Mesenchymal stem cell (in vitro differentiated cells and primary cell): Measurements from ENCODE around the gene SLC6A17.

Experiments used
- DNase-seq: peaks from one replicate; pipeline ENCODE4 v3.0.0-alpha.2; 2013
- H2AFZ ChIP-seq: one replicate; pipeline ENCODE4 v1.6.1; 2013; ENCODE audit warnings: low read depth, mild to moderate bottlenecking, control low read depth, inconsistent platforms, low read length, moderate library complexity
- H2AK5ac ChIP-seq: 2 replicates; pipeline ENCODE4 v1.6.1; 2013; ENCODE audit warnings: low read length, moderate library complexity, mild to moderate bottlenecking, inconsistent platforms; ENCODE audit not compliant: severe bottlenecking
- H2BK120ac ChIP-seq: one replicate; pipeline ENCODE4 v1.6.1; 2013; ENCODE audit warnings: low read depth, mild to moderate bottlenecking, inconsistent platforms, low read length, moderate library complexity
- H2BK12ac ChIP-seq, 2 experiments: one replicate each; pipeline ENCODE4 v1.6.1; 2013; ENCODE audit warnings: inconsistent platforms in 2 of 2, low read length in 2 of 2, mild to moderate bottlenecking in 2 of 2, moderate library complexity in 2 of 2, control low read depth in 1 of 2
- H2BK15ac ChIP-seq: one replicate; pipeline ENCODE4 v1.6.1; 2013; ENCODE audit warnings: mild to moderate bottlenecking, low read depth, inconsistent platforms; ENCODE audit not compliant: poor library complexity, severe bottlenecking
- H2BK5ac ChIP-seq: 2 replicates; pipeline ENCODE4 v1.6.1; 2013; ENCODE audit warnings: low read depth, mild to moderate bottlenecking, low read length, control low read depth, inconsistent platforms; ENCODE audit not compliant: poor library complexity, severe bottlenecking
- H3K14ac ChIP-seq, 2 experiments: one replicate each; pipeline ENCODE4 v1.6.1; 2013; ENCODE audit warnings: inconsistent platforms in 2 of 2, low read length in 2 of 2, control low read depth in 1 of 2, mild to moderate bottlenecking in 1 of 2, moderate library complexity in 1 of 2
- H3K18ac ChIP-seq, 2 experiments: one replicate each; pipeline ENCODE4 v1.6.1; 2013; ENCODE audit warnings: inconsistent platforms in 2 of 2, low read length in 2 of 2, control low read depth in 1 of 2, low read depth in 1 of 2, mild to moderate bottlenecking in 1 of 2
- H3K23ac ChIP-seq, 2 experiments: one replicate each; pipeline ENCODE4 v1.6.1; 2013; ENCODE audit warnings: inconsistent platforms in 2 of 2, low read length in 2 of 2, mild to moderate bottlenecking in 2 of 2, moderate library complexity in 2 of 2, control low read depth in 1 of 2
- H3K27ac ChIP-seq: 2 replicates; pipeline ENCODE4 v1.5.1; 2013; ENCODE audit warnings: mild to moderate bottlenecking, moderate library complexity, low read length, control low read depth, inconsistent platforms; ENCODE audit not compliant: poor library complexity, severe bottlenecking
- H3K27me3 ChIP-seq, 2 experiments: 2 replicates each; pipeline versions ENCODE4 v1.6.1 to v1.7.0; 2013; ENCODE audit warnings: low read length in 2 of 2, mild to moderate bottlenecking in 2 of 2, moderate library complexity in 2 of 2, control low read depth in 1 of 2, inconsistent platforms in 1 of 2; ENCODE audit not compliant: control insufficient read depth in 1 of 2, insufficient read depth in 1 of 2
- H3K36me3 ChIP-seq, 2 experiments: 2 replicates each; pipeline versions ENCODE4 v1.6.1 to v1.7.0; 2013; ENCODE audit warnings: low read length in 2 of 2, control low read depth in 1 of 2, inconsistent platforms in 1 of 2, low read depth in 1 of 2, mild to moderate bottlenecking in 1 of 2; ENCODE audit not compliant: insufficient read depth in 2 of 2, control insufficient read depth in 1 of 2
- H3K4ac ChIP-seq, 2 experiments: one replicate each; pipeline ENCODE4 v1.6.1; 2013; ENCODE audit warnings: inconsistent platforms in 2 of 2, low read length in 2 of 2, mild to moderate bottlenecking in 2 of 2, moderate library complexity in 2 of 2, control low read depth in 1 of 2, low read depth in 1 of 2
- H3K4me1 ChIP-seq: 2 replicates; pipeline ENCODE4 v1.6.1; 2013; ENCODE audit warnings: low read depth, low read length, control low read depth; ENCODE audit not compliant: control insufficient read depth, insufficient read depth
- H3K4me2 ChIP-seq: 2 replicates; pipeline ENCODE4 v1.6.1; 2013; ENCODE audit warnings: low read length, mild to moderate bottlenecking, inconsistent platforms; ENCODE audit not compliant: poor library complexity, severe bottlenecking
- H3K4me3 ChIP-seq, 2 experiments: 2 replicates each; pipeline versions ENCODE4 v1.5.1 to v1.7.0; 2013; ENCODE audit warnings: low read length in 2 of 2, mild to moderate bottlenecking in 2 of 2, control low read depth in 1 of 2, low read depth in 1 of 2; ENCODE audit not compliant: insufficient read depth in 1 of 2
- H3K79me1 ChIP-seq: replicated peaks from 2 replicates; pipeline ENCODE4 v1.6.1; 2013; ENCODE audit warnings: mild to moderate bottlenecking, control low read depth, low read length, inconsistent platforms; ENCODE audit not compliant: poor library complexity, severe bottlenecking
- H3K9ac ChIP-seq: 2 replicates; pipeline ENCODE4 v1.7.0; 2013; ENCODE audit warnings: mild to moderate bottlenecking, low read length, moderate library complexity
- H3K9me3 ChIP-seq: 2 replicates; pipeline ENCODE4 v1.7.0; 2013; ENCODE audit warnings: mild to moderate bottlenecking, low read length; ENCODE audit not compliant: control insufficient read depth
- H4K8ac ChIP-seq: one replicate; pipeline ENCODE4 v1.6.1; 2013; ENCODE audit warnings: inconsistent platforms, mild to moderate bottlenecking, low read length, moderate library complexity
- H4K91ac ChIP-seq: one replicate; pipeline ENCODE4 v1.6.1; 2013; ENCODE audit warnings: mild to moderate bottlenecking, low read length, inconsistent platforms
- WGBS: methylation state at CpG from one replicate; pipeline ENCODE4 v1.1.7; 2013; ENCODE audit warnings: mixed read lengths; 5-methylcytosine and 5-hydroxymethylcytosine counted together

SLC6A17 gene

GRCh38 chr1:110241516-110241915, 91.2 kb downstream of the SLC6A17 start:
- Histone ChIP-seq H2BK120ac (no peak overlapping the region), H3K9ac (no peak overlapping the region), H3K4me1 (no peaks in the 10 kb centered on the region), H3K14ac (no peak overlapping the region), H3K36me3 (no peaks in the 10 kb centered on the region), H2BK5ac (no peak overlapping the region), H3K4ac (no peak overlapping the region), H2BK12ac (no peak overlapping the region), H2BK15ac (no peak overlapping the region), H3K79me1 (no peaks in the 10 kb centered on the region), H3K27ac (no peak overlapping the region), H3K18ac (no peak overlapping the region), H2AFZ (no peak overlapping the region), H3K9me3 (no peaks in the 10 kb centered on the region), H3K4me2 (no peak overlapping the region), H3K27me3 (peaks cover 0 to 75% of the 10 kb centered on the region in 2 experiments), H4K8ac (no peak overlapping the region), H3K4me3 (no peak overlapping the region), H4K91ac (no peak overlapping the region), H2AK5ac (no peak overlapping the region), H3K23ac (no peak overlapping the region)
- WGBS = 12% methylated on average over 2 of the region's 2 CpGs
- DNase-seq = no peak

GRCh38 chr1:110242062-110242461, 91.8 kb downstream of the SLC6A17 start:
- no peak overlapping the region for H3K18ac ChIP-seq
- H3K4ac ChIP-seq = no peak overlapping the region
- no peak overlapping the region for H3K14ac ChIP-seq
- H3K27me3 ChIP-seq = peaks cover 0 to 75% of the 10 kb centered on the region in 2 experiments
- 64% methylated on average over 3 of the region's 4 CpGs for WGBS
- no peaks in the 10 kb centered on the region for H3K79me1 ChIP-seq
- H2BK15ac ChIP-seq = no peak overlapping the region
- no peak overlapping the region for H2AK5ac ChIP-seq
- no peak overlapping the region for H2BK5ac ChIP-seq
- no peak for DNase-seq
- no peak overlapping the region for H2AFZ ChIP-seq
- no peak overlapping the region for H2BK120ac ChIP-seq
- no peak overlapping the region for H3K23ac ChIP-seq
- H4K91ac ChIP-seq = no peak overlapping the region
- no peak overlapping the region for H3K9ac ChIP-seq
- no peaks in the 10 kb centered on the region for H3K36me3 ChIP-seq
- H3K4me1 ChIP-seq = no peaks in the 10 kb centered on the region
- no peak overlapping the region for H2BK12ac ChIP-seq
- H3K27ac ChIP-seq = no peak overlapping the region
- no peak overlapping the region for H3K4me3 ChIP-seq
- no peaks in the 10 kb centered on the region for H3K9me3 ChIP-seq
- no peak overlapping the region for H3K4me2 ChIP-seq
- no peak overlapping the region for H4K8ac ChIP-seq

GRCh38 chr1:110242731-110243130, 92.4 kb downstream of the SLC6A17 start:
- Histone ChIP-seq H3K4ac (no peak overlapping the region), H3K14ac (no peak overlapping the region), H4K91ac (no peak overlapping the region), H3K36me3 (no peaks in the 10 kb centered on the region), H2BK5ac (no peak overlapping the region), H2BK120ac (no peak overlapping the region), H3K23ac (no peak overlapping the region), H2AK5ac (no peak overlapping the region), H3K18ac (no peak overlapping the region), H3K9ac (no peak overlapping the region), H2BK15ac (no peak overlapping the region), H3K27ac (no peak overlapping the region), H3K4me2 (no peak overlapping the region), H3K27me3 (peaks cover 0 to 70% of the 10 kb centered on the region in 2 experiments), H3K4me3 (no peak overlapping the region), H3K79me1 (no peaks in the 10 kb centered on the region), H3K9me3 (no peaks in the 10 kb centered on the region), H2BK12ac (no peak overlapping the region), H2AFZ (no peak overlapping the region), H3K4me1 (no peaks in the 10 kb centered on the region), H4K8ac (no peak overlapping the region)
- WGBS = 81% methylated on average over 4 of the region's 4 CpGs
- no peak for DNase-seq

- Histone ChIP-seq H3K23ac (no peak overlapping the region), H3K14ac (no peak overlapping the region), H2BK15ac (no peak overlapping the region), H2AK5ac (no peak overlapping the region), H3K4me3 (no peak overlapping the region), H3K18ac (no peak overlapping the region), H3K4me1 (no peaks in the 10 kb centered on the region), H3K4me2 (no peak overlapping the region), H2AFZ (no peak overlapping the region), H3K4ac (no peak overlapping the region), H2BK12ac (no peak overlapping the region), H3K9me3 (no peaks in the 10 kb centered on the region), H2BK120ac (no peak overlapping the region), H3K9ac (no peak overlapping the region), H4K8ac (no peak overlapping the region), H3K79me1 (no peaks in the 10 kb centered on the region), H4K91ac (no peak overlapping the region), H3K27ac (no peak overlapping the region), H3K27me3 (peaks cover 0 to 65% of the 10 kb centered on the region in 2 experiments), H2BK5ac (no peak overlapping the region), H3K36me3 (no peaks in the 10 kb centered on the region)
- DNase-seq = no peak
- 61% methylated on average over 6 of the region's 7 CpGs for WGBS
Measured at GRCh38 chr1:110243146-110243545, 92.9 kb downstream of the SLC6A17 start.
